Sigmoid colon (tissue), 4 donors: ENCODE results near the gene KCNH1.

ENCODE experiments used
- EP300 ChIP-seq, 4 donors: sonication (generic); formaldehyde crosslinking; IDR thresholded peaks; one replicate each; pipeline ENCODE4 v1.6.1; 2017; ENCODE audit warnings: antibody characterized with exemption in 4 of 4
- TF ChIP-seq, protein P1 (sequence below), 4 experiments: fragments of 450-650 bp in 3 of 4; fragments of 200-600 bp in 1 of 4; IDR thresholded peaks; one replicate each; pipeline ENCODE4 v1.5.1; 2016 to 2019; ENCODE audit warnings: antibody characterized with exemption in 4 of 4, mild to moderate bottlenecking in 3 of 4, moderate library complexity in 2 of 4

DNA sequence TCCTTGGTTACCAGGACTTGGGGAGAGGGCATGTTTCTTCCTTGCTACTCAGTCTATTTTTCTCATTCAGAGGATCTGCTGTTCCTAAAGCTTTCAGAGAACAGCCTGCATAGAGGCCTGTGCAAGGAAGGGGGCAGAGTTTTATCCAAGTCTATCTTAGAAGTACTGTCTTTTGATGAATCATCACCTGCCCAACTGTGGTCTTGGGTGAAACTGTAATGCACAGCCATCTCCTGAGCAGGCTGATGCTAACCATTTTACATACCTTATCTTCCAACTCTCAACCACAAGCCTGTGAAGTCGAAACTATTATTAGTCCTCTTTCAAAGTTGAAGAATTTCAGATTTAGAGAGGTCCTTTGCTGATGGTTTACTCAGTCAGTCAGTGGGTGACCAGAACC, 437.2 kb downstream of the KCNH1 start:
- TF ChIP-seq EP300 (IDR thresholded peaks at IDR 0.05), result no peak
- TF ChIP-seq, protein P1, sequence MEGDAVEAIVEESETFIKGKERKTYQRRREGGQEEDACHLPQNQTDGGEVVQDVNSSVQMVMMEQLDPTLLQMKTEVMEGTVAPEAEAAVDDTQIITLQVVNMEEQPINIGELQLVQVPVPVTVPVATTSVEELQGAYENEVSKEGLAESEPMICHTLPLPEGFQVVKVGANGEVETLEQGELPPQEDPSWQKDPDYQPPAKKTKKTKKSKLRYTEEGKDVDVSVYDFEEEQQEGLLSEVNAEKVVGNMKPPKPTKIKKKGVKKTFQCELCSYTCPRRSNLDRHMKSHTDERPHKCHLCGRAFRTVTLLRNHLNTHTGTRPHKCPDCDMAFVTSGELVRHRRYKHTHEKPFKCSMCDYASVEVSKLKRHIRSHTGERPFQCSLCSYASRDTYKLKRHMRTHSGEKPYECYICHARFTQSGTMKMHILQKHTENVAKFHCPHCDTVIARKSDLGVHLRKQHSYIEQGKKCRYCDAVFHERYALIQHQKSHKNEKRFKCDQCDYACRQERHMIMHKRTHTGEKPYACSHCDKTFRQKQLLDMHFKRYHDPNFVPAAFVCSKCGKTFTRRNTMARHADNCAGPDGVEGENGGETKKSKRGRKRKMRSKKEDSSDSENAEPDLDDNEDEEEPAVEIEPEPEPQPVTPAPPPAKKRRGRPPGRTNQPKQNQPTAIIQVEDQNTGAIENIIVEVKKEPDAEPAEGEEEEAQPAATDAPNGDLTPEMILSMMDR (IDR thresholded peaks at IDR 0.05), result no peak
